HEK293 (cell line): ENCODE results near the gene RAD54L.

Experiments used
- BCL11B ChIP-seq: fragments of 450-650 bp; formaldehyde crosslinking; IDR thresholded peaks from 2 replicates; pipeline ENCODE4 v1.5.1; 2016; ENCODE audit warnings: low read depth, missing biosample characterization, missing genetic modification characterization
- GLI4 ChIP-seq: fragments of 450-650 bp; formaldehyde crosslinking; IDR thresholded peaks from 2 replicates; pipeline ENCODE4 v1.5.1; 2016; ENCODE audit warnings: missing biosample characterization, missing genetic modification characterization
- IKZF3 ChIP-seq: fragments of 450-650 bp; IDR thresholded peaks from 2 replicates; pipeline ENCODE4 v1.5.0; 2018; ENCODE audit warnings: missing biosample characterization, mild to moderate bottlenecking, missing genetic modification characterization, moderate library complexity
- KLF1 ChIP-seq: fragments of 450-650 bp; formaldehyde crosslinking; IDR thresholded peaks from 2 replicates; pipeline ENCODE4 v1.5.1; 2016; ENCODE audit warnings: missing biosample characterization, missing genetic modification characterization
- KLF7 ChIP-seq: fragments of 450-650 bp; formaldehyde crosslinking; IDR thresholded peaks from 2 replicates; pipeline ENCODE4 v1.5.1; 2016; ENCODE audit warnings: missing biosample characterization, missing genetic modification characterization, borderline replicate concordance
- KLF8 ChIP-seq: fragments of 450-650 bp; formaldehyde crosslinking; IDR thresholded peaks from 2 replicates; pipeline ENCODE4 v1.5.1; 2016; ENCODE audit warnings: missing biosample characterization, missing genetic modification characterization
- MEIS1 ChIP-seq: sonication (generic); formaldehyde crosslinking; IDR thresholded peaks from 2 replicates; pipeline ENCODE4 v1.8.1; 2022; ENCODE audit warnings: missing genetic modification reagents, mild to moderate bottlenecking, borderline replicate concordance
- PATZ1 ChIP-seq: fragments of 450-650 bp; formaldehyde crosslinking; IDR thresholded peaks from 2 replicates; pipeline ENCODE4 v1.5.1; 2016; ENCODE audit warnings: missing biosample characterization, missing genetic modification characterization
- SCRT1 ChIP-seq: fragments of 450-650 bp; formaldehyde crosslinking; IDR thresholded peaks from 2 replicates; pipeline ENCODE4 v1.5.1; 2016; ENCODE audit warnings: missing biosample characterization, missing genetic modification characterization, borderline replicate concordance
- SP7 ChIP-seq: fragments of 450-650 bp; formaldehyde crosslinking; IDR thresholded peaks from 2 replicates; pipeline ENCODE4 v1.5.1; 2016; ENCODE audit warnings: missing biosample characterization, missing genetic modification characterization
- YY1 ChIP-seq: fragments of 450-650 bp; formaldehyde crosslinking; IDR thresholded peaks from 2 replicates; pipeline ENCODE4 v1.5.1; 2018; ENCODE audit warnings: missing biosample characterization, missing genetic modification characterization
- ZBTB21 ChIP-seq: fragments of 450-650 bp; formaldehyde crosslinking; IDR thresholded peaks from 2 replicates; pipeline ENCODE4 v1.5.1; 2017; ENCODE audit warnings: missing biosample characterization, missing genetic modification characterization
- ZBTB8A ChIP-seq: fragments of 450-650 bp; formaldehyde crosslinking; IDR thresholded peaks from 2 replicates; pipeline ENCODE4 v1.5.1; 2016; ENCODE audit warnings: missing biosample characterization, missing genetic modification characterization
- ZEB2 ChIP-seq: fragments of 450-650 bp; formaldehyde crosslinking; IDR thresholded peaks from 2 replicates; pipeline ENCODE4 v1.5.1; 2016; ENCODE audit warnings: missing biosample characterization, missing genetic modification characterization
- ZFHX2 ChIP-seq: fragments of 450-650 bp; formaldehyde crosslinking; conservative IDR thresholded peaks from 2 replicates; pipeline ENCODE4 v1.5.1; 2016; ENCODE audit warnings: missing biosample characterization, missing genetic modification characterization
- ZNF23 ChIP-seq: fragments of 450-650 bp; formaldehyde crosslinking; IDR thresholded peaks from 2 replicates; pipeline ENCODE4 v1.5.1; 2016; ENCODE audit warnings: missing biosample characterization, missing genetic modification characterization, borderline replicate concordance
- ZNF324 ChIP-seq: fragments of 450-650 bp; formaldehyde crosslinking; IDR thresholded peaks from 2 replicates; pipeline ENCODE4 v1.5.1; 2016; ENCODE audit warnings: missing biosample characterization, missing genetic modification characterization
- ZNF341 ChIP-seq: fragments of 450-650 bp; formaldehyde crosslinking; IDR thresholded peaks from 2 replicates; pipeline ENCODE4; 2016; ENCODE audit warnings: low read depth, missing biosample characterization, missing genetic modification characterization
- ZNF391 ChIP-seq: fragments of 450-650 bp; formaldehyde crosslinking; IDR thresholded peaks from 2 replicates; pipeline ENCODE4 v1.5.1; 2016; ENCODE audit warnings: low read depth, missing biosample characterization, missing genetic modification characterization, borderline replicate concordance
- ZNF449 ChIP-seq: fragments of 450-650 bp; formaldehyde crosslinking; IDR thresholded peaks from 2 replicates; pipeline ENCODE4 v1.5.1; 2017; ENCODE audit warnings: missing biosample characterization, mild to moderate bottlenecking, missing genetic modification characterization, moderate library complexity
- ZNF501 ChIP-seq: fragments of 450-650 bp; formaldehyde crosslinking; IDR thresholded peaks from 2 replicates; pipeline ENCODE4 v1.5.1; 2016; ENCODE audit warnings: missing biosample characterization, missing genetic modification characterization
- ZNF549 ChIP-seq: fragments of 450-650 bp; IDR thresholded peaks from 2 replicates; pipeline ENCODE4 v1.5.1; 2018; ENCODE audit warnings: missing biosample characterization, missing genetic modification characterization, mild to moderate bottlenecking, inconsistent platforms, moderate library complexity
- ZNF558 ChIP-seq: fragments of 450-650 bp; formaldehyde crosslinking; IDR thresholded peaks from 2 replicates; pipeline ENCODE4 v1.5.1; 2016; ENCODE audit warnings: missing biosample characterization, missing genetic modification characterization
- ZNF660 ChIP-seq: fragments of 450-650 bp; IDR thresholded peaks from 2 replicates; pipeline ENCODE4 v1.5.1; 2018; ENCODE audit warnings: missing biosample characterization, mild to moderate bottlenecking, missing genetic modification characterization
- ZNF670 ChIP-seq: fragments of 450-650 bp; formaldehyde crosslinking; IDR thresholded peaks from 2 replicates; pipeline ENCODE4 v1.5.1; 2016; ENCODE audit warnings: missing biosample characterization, missing genetic modification characterization, low read depth
- ZSCAN30 ChIP-seq: fragments of 450-650 bp; IDR thresholded peaks from 2 replicates; pipeline ENCODE4 v1.5.1; 2018; ENCODE audit warnings: missing biosample characterization, mild to moderate bottlenecking, missing genetic modification characterization, moderate library complexity
- ZXDB ChIP-seq: fragments of 450-650 bp; formaldehyde crosslinking; IDR thresholded peaks from 2 replicates; pipeline ENCODE4 v1.5.1; 2016; ENCODE audit warnings: missing biosample characterization, missing genetic modification characterization
- TF ChIP-seq, protein P1 (sequence below): fragments of 450-650 bp; formaldehyde crosslinking; IDR thresholded peaks from 2 replicates; pipeline ENCODE4 v1.5.1; 2016; ENCODE audit warnings: missing biosample characterization, missing genetic modification characterization
- TF ChIP-seq, protein P2 (sequence below): fragments of 450-650 bp; formaldehyde crosslinking; IDR thresholded peaks from 2 replicates; pipeline ENCODE4 v1.5.1; 2017; ENCODE audit warnings: missing biosample characterization, missing genetic modification characterization
- TF ChIP-seq, protein P3 (sequence below): fragments of 450-650 bp; formaldehyde crosslinking; conservative IDR thresholded peaks from 2 replicates; pipeline ENCODE4 v1.5.1; 2016; ENCODE audit warnings: low read depth, missing biosample characterization, missing genetic modification characterization

Gene RAD54L

DNA sequence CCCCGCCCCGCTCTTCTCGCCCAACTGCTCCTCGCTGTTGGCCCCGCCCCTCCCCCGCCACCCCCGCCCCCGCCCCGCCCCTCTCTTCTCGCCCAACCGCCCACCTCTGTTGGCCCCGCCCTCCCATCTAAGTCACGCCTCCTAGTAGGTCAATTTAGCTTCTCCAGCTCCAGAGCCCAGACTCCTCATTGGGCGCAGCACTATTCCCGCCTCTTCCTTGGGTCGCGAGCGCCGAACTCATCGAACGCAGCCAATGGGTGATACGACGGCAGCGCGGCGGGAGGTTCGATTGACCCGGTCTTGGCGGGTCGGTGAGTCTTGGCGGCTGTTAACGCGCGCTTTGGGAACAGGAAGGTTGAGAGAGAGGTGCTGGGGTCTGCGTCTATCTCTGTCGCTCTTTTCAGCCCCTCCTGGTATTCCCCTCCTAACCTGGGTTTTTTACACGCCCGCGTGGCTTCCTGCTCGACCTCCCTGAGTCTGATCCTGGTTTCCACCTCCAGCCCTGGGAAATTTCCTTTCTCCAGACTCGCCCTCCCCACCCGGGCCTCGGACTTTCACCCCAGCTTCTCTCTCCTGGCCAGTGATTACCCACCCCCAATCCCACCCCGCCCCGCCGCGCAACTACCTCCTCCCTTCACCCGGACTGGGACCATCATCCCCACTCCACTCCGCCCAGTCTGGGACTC, at the start of gene RAD54L (continued):
- TF ChIP-seq PATZ1 (peak; percentile 14; the same call in 1 of the 2 replicates), ZNF23 (tag by site-specific recombination) (no peak), MEIS1 (CRISPR knock-in tag) (no peak), ZNF341 (tag by site-specific recombination) (peak; percentile 92), ZNF549 (no peak), ZNF558 (tag by site-specific recombination) (peak; percentile 15; the same call in 1 of the 2 replicates), SP7 (tag by site-specific recombination) (peak; percentile 34; the same call in 1 of the 2 replicates), ZSCAN30 (0 out of 2 replicates have a peak, but pooled peaks have one; percentile 56), ZBTB21 (tag by site-specific recombination) (peak; percentile 53; the same call in 1 of the 2 replicates), ZNF449 (peak; percentile 78; the same call in 1 of the 2 replicates), ZNF660 (peak; percentile 70), GLI4 (0 out of 2 replicates have a peak, but pooled peaks have one; percentile 17), ZNF670 (no peak), YY1 (tag by site-specific recombination) (no peak), ZFHX2 (tag by site-specific recombination) (peak; percentile 61), ZBTB8A (tag by site-specific recombination) (peak; percentile 37; the same call in 1 of the 2 replicates), ZNF391 (tag by site-specific recombination) (peak; percentile 63; the same call in 1 of the 2 replicates), IKZF3 (tag by site-specific recombination) (peak; percentile 41; the same call in 1 of the 2 replicates), ZXDB (tag by site-specific recombination) (peak; percentile 65), ZNF324 (peak; percentile 77), KLF7 (tag by site-specific recombination) (peak; percentile 44; the same call in 1 of the 2 replicates), ZNF501 (tag by site-specific recombination) (peak; percentile 10; the same call in 1 of the 2 replicates), SCRT1 (no peak), KLF8 (tag by site-specific recombination) (peak; percentile 78), KLF1 (tag by site-specific recombination) (peak; percentile 64), ZEB2 (tag by site-specific recombination) (0 out of 2 replicates have a peak, but pooled peaks have one; percentile 1), BCL11B (tag by site-specific recombination) (peak; percentile 71; the same call in 1 of the 2 replicates)
- TF ChIP-seq, protein P1, sequence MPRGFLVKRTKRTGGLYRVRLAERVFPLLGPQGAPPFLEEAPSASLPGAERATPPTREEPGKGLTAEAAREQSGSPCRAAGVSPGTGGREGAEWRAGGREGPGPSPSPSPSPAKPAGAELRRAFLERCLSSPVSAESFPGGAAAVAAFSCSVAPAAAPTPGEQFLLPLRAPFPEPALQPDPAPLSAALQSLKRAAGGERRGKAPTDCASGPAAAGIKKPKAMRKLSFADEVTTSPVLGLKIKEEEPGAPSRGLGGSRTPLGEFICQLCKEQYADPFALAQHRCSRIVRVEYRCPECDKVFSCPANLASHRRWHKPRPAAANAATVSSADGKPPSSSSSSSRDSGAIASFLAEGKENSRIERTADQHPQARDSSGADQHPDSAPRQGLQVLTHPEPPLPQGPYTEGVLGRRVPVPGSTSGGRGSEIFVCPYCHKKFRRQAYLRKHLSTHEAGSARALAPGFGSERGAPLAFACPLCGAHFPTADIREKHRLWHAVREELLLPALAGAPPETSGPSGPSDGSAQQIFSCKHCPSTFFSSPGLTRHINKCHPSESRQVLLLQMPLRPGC: peak; percentile 52; the same call in 1 of the 2 replicates
- TF ChIP-seq, protein P2, sequence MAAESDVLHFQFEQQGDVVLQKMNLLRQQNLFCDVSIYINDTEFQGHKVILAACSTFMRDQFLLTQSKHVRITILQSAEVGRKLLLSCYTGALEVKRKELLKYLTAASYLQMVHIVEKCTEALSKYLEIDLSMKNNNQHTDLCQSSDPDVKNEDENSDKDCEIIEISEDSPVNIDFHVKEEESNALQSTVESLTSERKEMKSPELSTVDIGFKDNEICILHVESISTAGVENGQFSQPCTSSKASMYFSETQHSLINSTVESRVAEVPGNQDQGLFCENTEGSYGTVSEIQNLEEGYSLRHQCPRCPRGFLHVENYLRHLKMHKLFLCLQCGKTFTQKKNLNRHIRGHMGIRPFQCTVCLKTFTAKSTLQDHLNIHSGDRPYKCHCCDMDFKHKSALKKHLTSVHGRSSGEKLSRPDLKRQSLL: peak; percentile 46
- TF ChIP-seq, protein P3, sequence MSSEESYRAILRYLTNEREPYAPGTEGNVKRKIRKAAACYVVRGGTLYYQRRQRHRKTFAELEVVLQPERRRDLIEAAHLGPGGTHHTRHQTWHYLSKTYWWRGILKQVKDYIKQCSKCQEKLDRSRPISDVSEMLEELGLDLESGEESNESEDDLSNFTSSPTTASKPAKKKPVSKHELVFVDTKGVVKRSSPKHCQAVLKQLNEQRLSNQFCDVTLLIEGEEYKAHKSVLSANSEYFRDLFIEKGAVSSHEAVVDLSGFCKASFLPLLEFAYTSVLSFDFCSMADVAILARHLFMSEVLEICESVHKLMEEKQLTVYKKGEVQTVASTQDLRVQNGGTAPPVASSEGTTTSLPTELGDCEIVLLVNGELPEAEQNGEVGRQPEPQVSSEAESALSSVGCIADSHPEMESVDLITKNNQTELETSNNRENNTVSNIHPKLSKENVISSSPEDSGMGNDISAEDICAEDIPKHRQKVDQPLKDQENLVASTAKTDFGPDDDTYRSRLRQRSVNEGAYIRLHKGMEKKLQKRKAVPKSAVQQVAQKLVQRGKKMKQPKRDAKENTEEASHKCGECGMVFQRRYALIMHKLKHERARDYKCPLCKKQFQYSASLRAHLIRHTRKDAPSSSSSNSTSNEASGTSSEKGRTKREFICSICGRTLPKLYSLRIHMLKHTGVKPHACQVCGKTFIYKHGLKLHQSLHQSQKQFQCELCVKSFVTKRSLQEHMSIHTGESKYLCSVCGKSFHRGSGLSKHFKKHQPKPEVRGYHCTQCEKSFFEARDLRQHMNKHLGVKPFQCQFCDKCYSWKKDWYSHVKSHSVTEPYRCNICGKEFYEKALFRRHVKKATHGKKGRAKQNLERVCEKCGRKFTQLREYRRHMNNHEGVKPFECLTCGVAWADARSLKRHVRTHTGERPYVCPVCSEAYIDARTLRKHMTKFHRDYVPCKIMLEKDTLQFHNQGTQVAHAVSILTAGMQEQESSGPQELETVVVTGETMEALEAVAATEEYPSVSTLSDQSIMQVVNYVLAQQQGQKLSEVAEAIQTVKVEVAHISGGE: 0 out of 2 replicates have a peak, but pooled peaks have one; percentile 17
